LNCAP (cell line): ENCODE data around the gene SNRNP200.

Source experiments
- CTCF ChIP-seq: fragments of 450-650 bp; IDR thresholded peaks from 2 replicates; pipeline ENCODE4 v1.5.1; 2017; ENCODE audit warnings: mild to moderate bottlenecking

Gene SNRNP200

GRCh38 chr2:96324721-96325040 lies 19.3 kb upstream of the SNRNP200 start:
- TF ChIP-seq CTCF: no peak

DNA sequence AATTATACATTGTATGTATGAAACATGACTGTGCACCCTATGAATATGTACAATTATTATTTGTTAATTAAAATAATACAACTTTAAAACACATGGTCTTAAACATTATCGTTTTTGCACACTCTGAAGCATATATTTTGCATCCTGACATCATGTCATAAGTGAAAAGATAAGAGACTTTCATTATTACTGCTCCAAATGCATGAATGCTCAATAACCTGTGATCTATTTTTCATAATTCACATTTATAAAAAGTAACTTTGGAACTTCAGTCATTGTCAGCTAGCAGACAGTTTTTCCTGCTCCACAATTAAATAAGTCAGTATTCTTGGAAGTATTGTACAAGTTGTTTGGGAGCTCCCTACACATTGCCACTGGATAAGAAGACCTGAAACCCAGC lies 18.5 kb upstream of the SNRNP200 start:
- TF ChIP-seq CTCF: no peak

DNA sequence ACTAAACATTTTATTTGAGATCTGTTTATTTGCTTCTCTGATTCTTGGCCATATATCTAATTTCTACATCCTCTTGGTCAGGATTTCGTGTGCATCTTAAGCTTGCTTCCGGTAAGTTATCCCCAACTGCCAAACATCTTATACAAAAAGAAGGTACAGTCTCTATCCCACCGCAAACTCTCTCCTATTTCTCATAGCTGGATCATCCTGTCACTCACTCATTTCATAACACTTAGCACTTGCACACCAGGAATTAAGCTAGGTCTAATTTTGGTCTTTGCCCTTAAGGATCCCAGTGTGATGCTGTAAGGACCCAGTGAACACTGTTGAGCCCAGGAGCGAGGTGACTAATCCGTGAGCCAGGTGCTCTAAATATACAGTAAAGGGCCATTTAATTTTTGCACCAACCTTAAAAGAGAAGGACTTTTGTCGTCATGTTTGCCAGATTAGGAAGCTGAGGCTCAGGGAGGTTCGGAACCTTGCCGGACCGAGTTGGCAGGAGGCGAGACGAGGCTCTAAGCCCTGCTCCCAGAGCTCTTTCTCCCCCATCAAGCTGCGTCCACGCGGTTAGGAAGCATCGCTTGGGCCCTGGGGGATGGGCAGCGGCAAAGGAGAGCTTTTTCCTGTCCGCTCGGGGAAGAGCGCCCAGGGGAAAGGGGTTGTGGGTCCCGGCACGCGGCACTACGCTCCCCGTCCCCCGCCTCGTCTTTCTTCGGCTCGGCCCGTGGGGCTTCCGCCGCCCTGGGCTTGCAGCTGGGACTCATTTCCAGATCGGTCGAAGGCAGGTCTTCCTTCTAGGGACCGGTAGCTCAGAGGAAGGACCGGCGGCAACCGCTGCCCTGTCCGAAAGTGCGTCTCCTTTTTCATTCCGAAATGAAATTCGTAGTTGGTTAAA lies 15.6 kb upstream of the SNRNP200 start:
- TF ChIP-seq CTCF: no peak

GRCh38 chr2:96320326-96320725 lies 15.0 kb upstream of the SNRNP200 start:
- no peak for TF ChIP-seq CTCF

DNA sequence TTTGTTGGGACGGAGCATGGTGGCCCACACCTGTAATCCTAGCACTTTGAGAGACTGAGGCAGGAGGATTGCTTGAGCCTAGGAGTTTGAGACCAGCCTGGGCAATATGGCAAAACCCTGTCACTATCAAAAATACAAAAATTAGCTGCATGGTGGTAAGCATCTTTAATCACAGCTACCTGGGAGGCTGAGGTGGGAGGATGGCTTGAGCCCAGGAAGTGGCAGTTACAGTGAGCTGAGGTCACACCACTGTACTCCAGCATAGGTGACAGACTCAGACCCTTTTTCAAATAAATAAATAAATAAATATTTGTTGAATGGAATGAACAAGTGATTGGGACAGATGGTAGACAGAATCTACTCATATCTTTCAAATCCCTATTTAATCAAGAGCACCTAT lies 14.1 kb upstream of the SNRNP200 start:
- TF ChIP-seq CTCF: no peak

- TF ChIP-seq CTCF: no peak
Observed at GRCh38 chr2:96318723-96319122, 13.4 kb upstream of the SNRNP200 start.

DNA sequence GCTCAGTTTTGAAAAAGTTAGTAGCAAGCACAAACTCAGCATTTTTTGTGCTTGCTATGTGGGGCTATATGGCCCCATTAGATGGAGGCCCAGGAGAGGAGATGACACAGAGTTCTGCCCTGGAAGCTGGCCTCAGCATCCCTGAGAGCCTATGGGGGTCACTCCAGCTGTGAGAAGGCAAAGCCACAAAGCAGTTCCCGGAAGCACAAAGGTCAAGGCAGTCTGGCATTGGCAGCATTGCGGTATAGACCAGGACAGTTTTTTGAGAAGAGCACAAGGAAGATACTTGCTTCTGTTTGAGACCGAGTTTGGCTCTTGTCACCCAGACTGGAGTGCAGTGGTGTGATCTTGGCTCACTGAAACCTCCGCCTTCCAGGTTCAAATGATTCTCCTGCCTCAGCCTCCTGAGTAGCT lies 12.2 kb upstream of the SNRNP200 start:
- TF ChIP-seq CTCF: no peak

- no peak for TF ChIP-seq CTCF
Observed at GRCh38 chr2:96316999-96317398, 11.7 kb upstream of the SNRNP200 start.
